ENCODE results near the gene CDC25A. TPM values are rescaled to one million over a fixed set of nuclear protein-coding genes. Genes with fewer than 3 reads are reported as not detected.

The CDC25A gene
- total and polyA plus RNA-seq, 2 of the 8 experiments (the other 6 are each of a cell fraction or from before 2014, with no cell fraction given) = 20.7 to 62.1 TPM

DNA sequence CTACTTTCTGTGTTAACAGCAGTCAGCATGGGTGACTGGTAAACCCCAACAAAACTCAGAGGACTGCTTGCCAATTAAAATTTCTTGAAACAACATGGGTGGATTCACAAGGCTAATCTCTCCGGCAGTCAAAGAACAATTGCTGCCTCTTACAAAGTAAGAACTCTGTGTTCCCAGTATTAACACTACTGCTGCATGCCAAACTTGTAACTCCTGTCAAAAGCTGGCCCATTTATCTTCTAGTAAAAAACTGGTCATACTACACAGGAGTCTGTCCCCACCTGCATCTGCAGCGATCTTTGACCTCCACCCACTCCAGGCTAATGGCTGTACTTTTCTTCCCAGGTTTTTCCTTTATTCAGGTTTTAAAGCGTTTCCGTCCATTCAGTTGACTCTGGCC, 44.0 kb upstream of the CDC25A start:
- no peak overlapping the region for H2BK12ac ChIP-seq (ENCODE audit: low read depth, low read length)
- FAIRE-seq = no peak
- H3K23ac ChIP-seq (ENCODE audit: insufficient read length) = no peak overlapping the region
- no peak for DNase-seq (ENCODE audit: low read depth in 1 of 2, low spot score in 2 of 2)
- no peak overlapping the region for H3K18ac ChIP-seq (ENCODE audit: extremely low read depth, low read length)
- H2AFZ ChIP-seq (ENCODE audit: low read length) = no peak overlapping the region
- H2AK5ac ChIP-seq (ENCODE audit: low read depth, low read length) = no peak overlapping the region
- ChIA-PET CTCF (ENCODE audit: partially characterized antibody) (interaction anchor here (0.7 to 2.3 kb wide), 6 partner anchors 8 to 200 kb away, joined by 3 to 8 read pairs (median 4); partner anchors contain the start of gene ZNF589), POLR2A (ENCODE audit: partially characterized antibody) (interaction anchor here (0.7 to 4.6 kb wide), 7 partner anchors 10 to 242 kb away, joined by 3 to 44 read pairs (median 4); partner anchors contain the start of genes CCDC51, CDC25A, TMA7 and ZNF589)
- no peak overlapping the region for H3K4ac ChIP-seq (replicated peaks; ENCODE audit: insufficient read length, low read depth, low read length)
- H3K27ac ChIP-seq (ENCODE audit: low read depth, low read length) = no peak overlapping the region
- no peak overlapping the region for H4K8ac ChIP-seq (ENCODE audit: extremely low read depth, insufficient read depth, low read length)
- peaks cover 7 to 10% of the 10 kb centered on the region in 2 experiments; a peak in 2 of 4 replicates for H3K9me3 ChIP-seq (ENCODE audit: insufficient read depth in 2 of 2, low read depth in 1 of 2, low read length in 1 of 2)
- no peak overlapping the region for H4K91ac ChIP-seq (replicated peaks; ENCODE audit: insufficient read length, low read length)
- H3K4me3 ChIP-seq (ENCODE audit: extremely low read depth in 1 of 4, insufficient read depth in 2 of 4, low read depth in 3 of 4, low read length in 4 of 4) = no peak overlapping the region
- H3K9ac ChIP-seq (replicated peaks in 1 of 4; ENCODE audit: extremely low read depth in 1 of 4, low read depth in 3 of 4, low read length in 3 of 4) = no peak overlapping the region
- no peak overlapping the region for H4K5ac ChIP-seq (ENCODE audit: insufficient read length, low read depth, low read length)
- no peak overlapping the region for H2BK15ac ChIP-seq (ENCODE audit: low read length)
- H3K4me1 ChIP-seq (replicated peaks in 1 of 4; ENCODE audit: control insufficient read depth in 3 of 4, insufficient read depth in 4 of 4, low read length in 3 of 4) = peaks cover 0 to 2% (median 0%) of the 10 kb centered on the region in 4 experiments; a peak in 3 of 7 replicates
- H3K56ac ChIP-seq (replicated peaks; ENCODE audit: insufficient read length, low read depth, low read length) = no peak overlapping the region
- no peak overlapping the region for H3K4me2 ChIP-seq (ENCODE audit: insufficient read depth in 1 of 2, low read depth in 2 of 2, low read length in 2 of 2)
- no peaks in the 10 kb centered on the region for H3K36me3 ChIP-seq (ENCODE audit: control insufficient read depth in 2 of 4, insufficient read depth in 4 of 4, low read length in 3 of 4)
- no peak overlapping the region for H2BK120ac ChIP-seq (replicated peaks; ENCODE audit: low read depth, low read length)
- H3K14ac ChIP-seq (ENCODE audit: insufficient read length) = no peak overlapping the region
- no peaks in the 10 kb centered on the region for H3K79me2 ChIP-seq (ENCODE audit: control insufficient read depth in 1 of 2, insufficient read depth in 2 of 2, low read length in 2 of 2)
- no peak overlapping the region for H2BK20ac ChIP-seq (ENCODE audit: low read length)
- no peaks in the 10 kb centered on the region for H3K79me1 ChIP-seq (ENCODE audit: low read depth, low read length)
- WGBS, 2 experiments (ENCODE audit: extremely low coverage in 1 of 2, insufficient coverage in 1 of 2, insufficient read length in 1 of 2, insufficient replicate concordance in 2 of 2, low coverage in 1 of 2, low lambda C conversion rate in 2 of 2, missing lambda C conversion rate in 1 of 2) = 91% methylated on average over 4 of the region's 4 CpGs; no CpG with 5 or more reads in 1 of the 2 experiments
- no peaks in the 10 kb centered on the region for H3K23me2 ChIP-seq (ENCODE audit: low read depth, low read length)
- no peaks in the 10 kb centered on the region for H4K20me1 ChIP-seq (replicated peaks in 1 of 2; ENCODE audit: control insufficient read depth in 1 of 2, insufficient read depth in 2 of 2, low read length in 2 of 2)
- no peak overlapping the region for H2BK5ac ChIP-seq (ENCODE audit: low read depth, low read length)
- H3K27me3 ChIP-seq (replicated peaks in 1 of 4; ENCODE audit: control insufficient read depth in 3 of 4, extremely low read depth in 1 of 4, insufficient read depth in 3 of 4, low read length in 3 of 4) = no peaks in the 10 kb centered on the region
- no peak for TF ChIP-seq NRF1 (IDR thresholded peaks at IDR 0.05; ENCODE audit: low read depth, low read length)
- TF ChIP-seq, protein P1, sequence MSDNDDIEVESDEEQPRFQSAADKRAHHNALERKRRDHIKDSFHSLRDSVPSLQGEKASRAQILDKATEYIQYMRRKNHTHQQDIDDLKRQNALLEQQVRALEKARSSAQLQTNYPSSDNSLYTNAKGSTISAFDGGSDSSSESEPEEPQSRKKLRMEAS (IDR thresholded peaks at IDR 0.05) = no peak
- no peak for TF ChIP-seq TAF7 (optimal IDR thresholded peaks at IDR 0.05; ENCODE audit: borderline replicate concordance, low read depth, low read length)
- no peak for TF ChIP-seq CBX5 (IDR thresholded peaks at IDR 0.05; ENCODE audit: low read depth, low read length)
- no peak for TF ChIP-seq RNF2 (IDR thresholded peaks at IDR 0.05; ENCODE audit: borderline replicate concordance, low read depth, low read length, missing control alignments, poor library complexity, severe bottlenecking)
- TF ChIP-seq JUN (IDR thresholded peaks at IDR 0.05; ENCODE audit: low read depth, low read length) = no peak
- no peak for TF ChIP-seq CTBP2 (IDR thresholded peaks at IDR 0.05; ENCODE audit: borderline replicate concordance, insufficient read depth, insufficient read length, low read length)
- TF ChIP-seq PHF8 (conservative IDR thresholded peaks at IDR 0.05; ENCODE audit: low read depth, low read length) = no peak
- TF ChIP-seq CBX8 (IDR thresholded peaks at IDR 0.05; ENCODE audit: borderline replicate concordance, low read depth, low read length) = no peak
- TF ChIP-seq SRF (IDR thresholded peaks at IDR 0.05; ENCODE audit: low read depth, low read length) = no peak
- TF ChIP-seq, protein P2, sequence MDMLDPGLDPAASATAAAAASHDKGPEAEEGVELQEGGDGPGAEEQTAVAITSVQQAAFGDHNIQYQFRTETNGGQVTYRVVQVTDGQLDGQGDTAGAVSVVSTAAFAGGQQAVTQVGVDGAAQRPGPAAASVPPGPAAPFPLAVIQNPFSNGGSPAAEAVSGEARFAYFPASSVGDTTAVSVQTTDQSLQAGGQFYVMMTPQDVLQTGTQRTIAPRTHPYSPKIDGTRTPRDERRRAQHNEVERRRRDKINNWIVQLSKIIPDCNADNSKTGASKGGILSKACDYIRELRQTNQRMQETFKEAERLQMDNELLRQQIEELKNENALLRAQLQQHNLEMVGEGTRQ (IDR thresholded peaks at IDR 0.05; ENCODE audit: low read length) = no peak
- TF ChIP-seq POLR2AphosphoS5 (IDR thresholded peaks at IDR 0.05; ENCODE audit: low read depth, low read length) = no peak

Measured in H1 (cell line).